Endometrium (tissue), 2 donors: ENCODE data around the gene NEURL1.

Experiments used
- FAIRE-seq: peaks from 2 replicates; lab custom pipeline; 2012; peaks lifted over from hg19 to GRCh38; lab: Jason Lieb, UNC
- donor health status: control.
- donor health status: control.

NEURL1 gene

GRCh38 chr10:103547391-103547946, 54.0 kb downstream of the NEURL1 start:
- FAIRE-seq = no peak

- FAIRE-seq = no peak
Measured at GRCh38 chr10:103548006-103548405, 54.5 kb downstream of the NEURL1 start.

DNA sequence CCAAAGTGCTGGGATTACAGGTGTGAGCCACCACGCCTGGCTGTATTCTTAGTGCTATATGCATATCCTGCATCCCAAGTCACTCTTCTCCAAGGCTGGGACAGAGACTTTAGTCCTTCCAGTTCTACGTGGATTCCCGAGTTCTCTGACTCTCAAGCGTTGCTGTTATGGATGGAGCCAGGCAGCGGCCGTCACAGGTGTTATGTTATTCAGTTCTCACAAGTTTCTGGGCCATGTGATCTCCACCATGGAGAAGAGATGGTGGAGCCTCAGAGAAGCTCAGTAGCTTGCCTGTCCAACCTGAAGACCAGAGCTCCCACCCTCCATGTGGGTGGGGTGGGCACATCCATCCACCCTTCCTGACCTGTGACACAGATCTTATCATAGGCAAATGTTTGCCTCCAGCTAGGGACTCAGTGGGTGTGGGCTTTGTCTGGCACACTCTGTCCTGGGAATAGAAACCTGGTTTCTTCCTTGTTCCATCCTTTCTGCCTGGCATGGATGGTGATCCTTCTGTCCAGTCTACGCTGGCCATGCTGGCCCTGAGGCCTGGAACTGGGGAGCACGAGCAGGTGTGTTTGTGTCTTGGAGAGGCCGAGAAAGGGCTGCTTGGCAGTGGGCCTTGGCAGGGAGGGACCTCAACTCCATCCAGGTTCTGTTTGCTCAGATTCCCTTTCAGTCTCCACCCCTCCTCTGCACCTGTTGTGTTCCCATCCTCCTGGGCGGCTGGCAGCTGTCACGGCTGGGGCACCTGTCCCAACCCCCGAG, 55.3 kb downstream of the NEURL1 start:
- no peak for FAIRE-seq

GRCh38 chr10:103549349-103549685, 55.8 kb downstream of the NEURL1 start:
- FAIRE-seq = no peak

DNA sequence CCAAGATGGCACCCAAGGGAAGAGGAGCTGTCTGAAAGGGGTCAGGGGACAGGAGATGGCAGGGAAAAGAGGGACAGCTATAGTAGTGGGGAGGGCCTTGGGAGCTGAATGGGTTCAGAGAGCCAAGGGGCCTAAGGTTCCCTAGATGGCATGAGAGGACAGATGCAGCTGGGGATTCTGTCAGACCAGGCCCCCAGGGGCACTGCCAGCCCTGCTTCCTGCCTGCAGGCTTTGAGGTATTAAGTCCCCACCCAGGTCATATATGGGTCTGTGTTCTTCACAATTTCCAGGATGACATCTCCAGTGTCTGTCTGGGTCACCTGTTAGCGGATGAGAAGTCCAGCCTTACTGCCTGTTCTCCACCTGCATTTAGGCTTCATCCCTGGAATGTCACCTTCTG, 56.7 kb downstream of the NEURL1 start:
- no peak for FAIRE-seq

DNA sequence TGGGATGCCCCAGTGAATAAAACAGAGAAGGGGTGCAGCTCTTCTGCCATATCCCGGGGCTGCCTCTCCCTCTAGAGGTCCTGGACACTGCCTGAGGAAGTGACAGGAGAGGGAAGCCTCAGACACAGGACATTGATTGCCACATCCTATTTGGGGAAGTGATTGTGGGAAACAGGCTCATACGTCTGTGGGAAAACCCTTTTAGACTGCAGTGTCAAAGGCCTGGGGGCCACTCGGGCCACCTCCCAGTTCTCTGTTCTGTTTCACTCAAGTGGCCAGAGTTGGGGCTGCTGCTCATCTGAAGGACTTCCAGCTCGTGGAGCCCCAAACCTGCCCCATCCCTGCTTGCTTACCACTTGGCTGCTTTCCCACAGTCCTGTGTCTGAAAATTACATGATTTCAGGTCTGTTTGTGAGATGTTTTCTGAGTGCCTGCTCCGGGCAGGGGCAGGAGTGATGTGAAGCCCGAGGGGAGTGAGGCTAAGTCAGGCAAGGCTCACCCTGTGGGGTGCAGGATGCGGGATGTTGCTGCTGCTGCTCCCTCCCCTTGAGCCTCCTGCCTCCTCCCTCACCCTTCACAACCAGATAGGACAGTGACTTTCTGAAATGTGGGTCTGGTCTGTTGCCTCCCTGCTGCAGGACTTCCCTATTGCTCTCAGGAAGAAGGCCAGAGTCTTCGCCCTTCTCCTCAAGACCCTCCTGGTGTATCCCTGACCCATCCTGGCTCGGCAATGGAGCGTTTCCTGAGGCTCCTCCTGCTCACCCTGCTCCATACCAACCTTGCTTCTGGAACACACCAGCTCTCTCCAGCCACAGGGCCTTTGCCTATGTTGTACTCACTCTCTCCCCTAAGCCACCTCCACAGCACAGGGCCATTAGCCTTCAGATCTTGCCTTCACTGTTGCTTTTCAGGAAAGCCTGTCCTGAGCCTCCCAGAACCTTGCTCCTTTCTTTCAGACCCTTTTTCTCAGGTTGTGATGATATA, 58.4 kb downstream of the NEURL1 start:
- no peak for FAIRE-seq

DNA sequence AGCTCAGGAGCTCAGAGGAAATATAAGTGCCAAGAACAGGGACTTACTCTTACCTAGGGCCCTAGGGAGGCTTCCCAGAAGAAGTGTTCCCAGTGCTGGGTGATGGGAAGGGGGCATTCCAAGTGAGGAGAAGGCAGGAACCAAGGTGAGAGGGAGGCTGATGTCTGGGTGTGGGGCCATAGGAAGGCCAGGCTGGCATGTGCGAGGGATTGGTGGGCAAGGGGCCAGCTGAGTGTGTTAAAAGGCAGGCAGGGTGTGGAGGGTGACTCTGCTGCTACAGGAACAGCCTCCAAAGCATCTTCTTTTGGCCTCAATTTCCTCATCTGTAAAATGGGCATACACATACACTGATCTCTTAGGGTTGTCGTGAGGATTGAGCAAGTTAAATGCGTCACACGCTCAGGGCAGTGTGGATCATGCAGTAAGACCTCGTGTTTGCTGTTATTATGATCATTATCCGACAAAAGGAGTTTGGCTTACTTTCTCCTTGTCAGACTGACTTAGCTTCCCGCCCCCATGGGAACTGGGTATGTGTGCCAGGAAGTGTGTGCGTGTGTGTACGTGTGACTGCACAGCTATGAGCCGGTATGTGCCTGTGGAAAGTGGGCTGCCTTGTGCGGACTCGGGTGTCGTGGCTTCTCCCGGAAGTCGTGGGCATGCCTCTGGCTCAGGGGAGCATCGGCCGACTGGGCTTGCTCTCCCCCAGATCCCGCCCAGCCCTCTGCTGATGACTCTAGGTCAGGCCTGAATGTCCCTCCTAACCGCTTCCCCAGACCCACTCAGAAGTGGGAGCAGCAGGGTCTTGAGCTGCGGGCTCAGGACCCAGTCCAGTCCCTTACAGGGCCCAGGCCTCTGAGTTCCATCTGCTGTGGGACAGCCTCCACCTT, 59.6 kb downstream of the NEURL1 start:
- no peak for FAIRE-seq

GRCh38 chr10:103553743-103554487, 60.4 kb downstream of the NEURL1 start:
- FAIRE-seq = no peak

- FAIRE-seq = no peak
Measured at GRCh38 chr10:103554488-103555324, 61.2 kb downstream of the NEURL1 start.

DNA sequence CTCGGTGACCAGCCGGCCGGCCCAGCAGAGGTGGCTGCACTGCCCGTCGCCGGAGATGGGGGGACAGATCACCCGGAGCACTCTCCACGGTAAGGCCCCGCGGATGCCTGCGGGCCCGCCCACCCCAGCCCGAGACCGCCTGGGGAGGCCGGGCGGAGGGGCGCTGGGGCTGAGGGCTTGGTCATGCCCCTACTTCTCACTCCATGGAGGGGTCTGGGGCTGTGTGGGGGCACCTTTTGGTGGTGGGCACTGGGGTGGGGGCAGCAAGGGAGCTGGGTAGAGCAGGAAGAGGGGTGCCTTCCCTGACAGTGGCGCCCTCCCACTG, 61.8 kb downstream of the NEURL1 start:
- FAIRE-seq = no peak

- FAIRE-seq = no peak
Measured at GRCh38 chr10:103555712-103556111, 62.2 kb downstream of the NEURL1 start.

- no peak for FAIRE-seq
Measured at GRCh38 chr10:103556383-103557007, 63.0 kb downstream of the NEURL1 start.

- FAIRE-seq = no peak
Measured at GRCh38 chr10:103557455-103557854, 64.0 kb downstream of the NEURL1 start.

- no peak for FAIRE-seq
Measured at GRCh38 chr10:103558911-103559310, 65.4 kb downstream of the NEURL1 start.

- no peak for FAIRE-seq
Measured at GRCh38 chr10:103559776-103560175, 66.3 kb downstream of the NEURL1 start.

- FAIRE-seq = no peak
Measured at GRCh38 chr10:103560886-103561285, 67.4 kb downstream of the NEURL1 start.

DNA sequence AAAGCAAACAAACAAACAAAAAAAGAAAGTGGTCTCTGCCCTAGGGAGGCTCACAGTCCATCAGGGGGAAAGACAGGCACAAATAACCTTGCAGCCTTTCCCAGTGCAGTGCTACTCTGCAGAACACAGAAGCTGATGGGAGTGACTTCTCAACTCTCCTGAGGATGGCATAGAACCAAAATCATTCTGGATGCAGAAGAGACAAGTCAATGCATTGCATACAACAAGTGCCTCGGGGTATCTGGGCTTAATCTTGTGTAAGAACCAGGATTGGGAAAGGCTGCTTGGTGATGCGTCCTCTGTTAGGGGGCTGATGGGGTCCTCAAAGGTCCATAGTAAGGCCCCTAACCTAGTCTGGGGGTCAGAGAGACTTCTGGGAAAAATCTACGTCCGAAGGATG, 68.9 kb downstream of the NEURL1 start:
- FAIRE-seq = no peak

DNA sequence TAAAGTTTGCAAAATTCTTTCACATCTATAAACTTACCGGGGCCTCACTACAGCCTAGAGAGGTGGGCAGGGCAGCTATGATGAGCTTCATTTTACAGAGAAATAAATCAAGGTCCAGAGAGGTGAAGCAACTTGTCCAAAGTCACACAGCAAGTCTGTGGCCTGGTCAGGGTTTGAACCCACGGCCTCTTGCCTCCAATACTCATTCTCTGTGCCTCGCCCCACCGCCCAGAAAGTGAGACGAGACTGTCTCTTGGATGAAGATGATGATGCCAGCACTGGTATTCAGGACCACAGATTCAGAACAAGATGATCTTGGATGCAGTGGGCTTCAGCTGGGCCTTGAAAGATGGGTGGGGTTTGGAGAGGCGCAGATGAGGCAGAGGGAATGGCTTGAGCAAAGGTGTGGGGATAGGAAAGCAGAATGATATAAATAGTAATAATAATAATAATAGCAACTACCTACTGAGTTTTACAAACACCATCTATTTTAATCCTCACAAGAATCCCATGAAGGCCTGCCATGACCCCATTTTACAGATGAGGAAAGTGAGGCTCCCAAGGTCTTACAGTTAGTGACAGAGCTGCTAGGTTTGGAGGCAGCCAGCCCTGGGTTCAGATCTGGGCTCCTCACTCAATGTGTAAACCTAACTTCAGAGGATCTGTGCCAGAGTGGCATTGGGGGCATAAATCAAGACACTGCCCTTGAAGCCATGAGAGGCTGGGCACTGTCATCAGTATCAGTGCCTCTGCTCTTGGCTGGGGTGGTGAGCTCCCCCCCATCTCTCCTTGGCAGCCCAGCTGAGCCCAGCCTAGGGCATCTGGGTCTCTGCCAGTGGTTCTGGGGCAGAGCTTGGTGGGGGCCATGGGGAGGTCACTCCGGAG, 70.0 kb downstream of the NEURL1 start:
- no peak for FAIRE-seq

GRCh38 chr10:103564116-103564501, 70.6 kb downstream of the NEURL1 start:
- FAIRE-seq = no peak
